Measurements from ENCODE around the gene VPS13D. TPM values are rescaled to one million over a fixed set of nuclear protein-coding genes. Genes with fewer than 3 reads are reported as not detected.

Gene VPS13D
- total RNA-seq, 1 experiment from 2014 or later: 29.0 TPM

GRCh38 chr1:12397462-12398450 is 167.9 kb downstream of the VPS13D start (continued):
- TF ChIP-seq ESRRA (CRISPR knock-in tag; IDR thresholded peaks at IDR 0.05; ENCODE audit: borderline replicate concordance): no peak
- no peak for TF ChIP-seq FOXJ3 (CRISPR knock-in tag; IDR thresholded peaks at IDR 0.05; ENCODE audit: borderline replicate concordance)
- no peak for TF ChIP-seq NFE2L1 (CRISPR knock-in tag; IDR thresholded peaks at IDR 0.05)
- no peak for TF ChIP-seq GABPB1 (CRISPR knock-in tag; IDR thresholded peaks at IDR 0.05)

DNA sequence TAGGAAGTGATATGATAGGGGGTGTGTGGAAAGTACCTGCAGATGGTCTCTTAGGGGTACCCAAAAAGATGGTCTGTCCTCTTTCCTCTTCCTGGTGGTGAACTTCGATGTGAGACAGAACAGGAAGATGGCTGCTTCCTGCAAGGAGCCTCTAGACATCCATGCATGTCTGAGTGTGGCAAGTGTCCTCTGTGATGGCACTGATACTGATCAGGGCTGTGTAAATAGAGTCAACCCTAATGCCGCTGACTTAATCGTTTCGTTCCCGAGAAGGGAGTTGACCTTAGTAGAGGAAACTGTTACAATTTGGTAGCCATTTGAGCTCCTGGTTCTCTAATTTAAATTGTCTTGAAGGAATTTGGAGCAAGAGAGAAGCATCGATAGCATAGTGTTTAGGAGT is 168.6 kb downstream of the VPS13D start:
- TF ChIP-seq ZNF232 (CRISPR knock-in tag; IDR thresholded peaks at IDR 0.05): no peak
- no peak for TF ChIP-seq ZNF671 (CRISPR knock-in tag; IDR thresholded peaks at IDR 0.05)
- H3K27me3 Mint-ChIP-seq (ENCODE audit: low read depth): no peaks in the 10 kb centered on the region
- POLR2A ChIA-PET: no interaction called here
- no peak overlapping the region for H3K4me3 Mint-ChIP-seq
- CTCF ChIA-PET: interaction anchor here (1.2 kb wide), 1 partner anchor 9 kb away, joined by 3 read pairs; no protein-coding TSS in a partner anchor
- DNase-seq (ENCODE audit: low spot score): no peak
- H3K36me3 Mint-ChIP-seq: peaks cover 5% of the 10 kb centered on the region; the same call in 1 of the 2 replicates
- no peak for ATAC-seq
- no peak overlapping the region for H3K27ac Mint-ChIP-seq
- H3K4me1 Mint-ChIP-seq: no peaks in the 10 kb centered on the region
- no peaks in the 10 kb centered on the region for H3K9me3 Mint-ChIP-seq

DNA sequence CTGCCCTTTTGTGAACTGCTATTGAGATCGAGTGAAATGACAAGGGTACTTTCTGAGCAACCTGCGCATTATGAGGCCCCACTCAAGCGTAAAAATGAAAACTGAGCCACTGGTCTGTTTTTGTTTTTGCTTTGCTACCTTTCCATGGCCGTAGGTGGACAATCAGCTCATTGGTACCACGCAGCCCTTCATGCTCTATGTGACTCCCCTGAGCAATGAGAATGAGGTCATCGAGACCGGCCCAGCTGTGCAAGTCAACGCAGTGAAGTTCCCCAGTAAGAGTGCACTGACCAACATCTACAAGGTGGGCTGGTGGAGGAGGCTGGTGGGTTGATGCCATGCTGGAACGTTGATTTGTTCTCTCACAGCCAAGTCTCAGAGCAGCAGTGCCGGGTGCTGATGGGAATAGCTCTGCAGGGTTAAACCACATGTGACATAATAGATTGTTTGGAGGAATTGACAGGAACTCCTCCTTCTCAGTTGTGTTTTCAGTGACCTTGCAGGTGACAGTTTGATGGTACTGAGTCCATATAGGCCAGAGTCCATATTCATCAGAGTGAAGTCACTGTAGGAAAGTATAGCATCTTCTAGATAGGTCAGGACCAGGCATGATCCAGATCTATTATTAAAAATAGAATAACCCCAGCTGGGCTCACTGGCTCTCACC is 170.3 kb downstream of the VPS13D start:
- no peaks in the 10 kb centered on the region for H3K27me3 Mint-ChIP-seq (ENCODE audit: low read depth)
- peaks cover 21% of the 10 kb centered on the region for H3K36me3 Mint-ChIP-seq
- no peak overlapping the region for H3K27ac Mint-ChIP-seq
- no peaks in the 10 kb centered on the region for H3K4me1 Mint-ChIP-seq
- POLR2A ChIA-PET: no interaction called here
- no peak for ATAC-seq
- TF ChIP-seq ZNF317 (CRISPR knock-in tag; IDR thresholded peaks at IDR 0.05; ENCODE audit: borderline replicate concordance, low read depth): no peak
- TF ChIP-seq, protein P1, sequence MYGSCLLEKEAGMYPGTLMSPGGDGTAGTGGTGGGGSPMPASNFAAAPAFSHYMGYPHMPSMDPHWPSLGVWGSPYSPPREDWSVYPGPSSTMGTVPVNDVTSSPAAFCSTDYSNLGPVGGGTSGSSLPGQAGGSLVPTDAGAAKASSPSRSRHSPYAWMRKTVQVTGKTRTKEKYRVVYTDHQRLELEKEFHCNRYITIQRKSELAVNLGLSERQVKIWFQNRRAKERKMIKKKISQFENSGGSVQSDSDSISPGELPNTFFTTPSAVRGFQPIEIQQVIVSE (CRISPR knock-in tag; IDR thresholded peaks at IDR 0.05; ENCODE audit: borderline replicate concordance): no peak
- TF ChIP-seq NFATC4 (CRISPR knock-in tag; IDR thresholded peaks at IDR 0.05): no peak
- DNase-seq (ENCODE audit: low spot score): no peak
- no peak overlapping the region for H3K4me3 Mint-ChIP-seq
- CTCF ChIA-PET: no interaction called here
- no peaks in the 10 kb centered on the region for H3K9me3 Mint-ChIP-seq

DNA sequence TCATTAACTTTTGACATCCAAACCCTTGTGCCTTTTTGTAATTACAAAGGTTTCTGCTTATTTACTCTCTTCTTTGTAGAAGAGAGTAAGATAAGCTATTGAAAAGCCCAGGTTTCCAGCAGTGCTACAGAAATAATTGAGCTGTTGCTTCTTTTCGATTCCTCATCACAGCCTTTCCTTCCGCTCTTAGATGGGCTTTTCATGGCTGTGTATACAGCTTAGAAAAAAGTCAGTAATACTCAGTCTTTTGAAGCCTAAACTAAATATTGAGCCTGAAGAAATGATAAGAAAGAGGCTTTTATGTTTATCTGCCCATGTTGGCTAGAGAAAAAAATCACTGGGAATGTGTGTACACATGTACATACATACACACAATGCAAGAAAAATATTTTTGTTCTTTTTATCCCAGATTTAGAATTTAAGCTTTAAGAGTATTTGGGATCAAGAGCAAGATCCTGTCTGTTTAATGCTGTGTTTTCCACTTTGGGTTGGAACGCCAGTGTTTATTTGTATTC is 172.4 kb downstream of the VPS13D start:
- DNase-seq (ENCODE audit: low spot score) (no peak), ATAC-seq (no peak)
- TF ChIP-seq NFE2L1 (CRISPR knock-in tag; IDR thresholded peaks at IDR 0.05): no peak
- TF ChIP-seq ZNF671 (CRISPR knock-in tag; IDR thresholded peaks at IDR 0.05): no peak
- no peak for TF ChIP-seq FOXK1 (CRISPR knock-in tag; IDR thresholded peaks at IDR 0.05)
- TF ChIP-seq TEAD4 (CRISPR knock-in tag; IDR thresholded peaks at IDR 0.05): no peak
- TF ChIP-seq USF2 (CRISPR knock-in tag; IDR thresholded peaks at IDR 0.05): no peak
- no peak for TF ChIP-seq RORB (CRISPR knock-in tag; IDR thresholded peaks at IDR 0.05)
- no peak for TF ChIP-seq ELF4 (CRISPR knock-in tag; IDR thresholded peaks at IDR 0.05; ENCODE audit: low read depth)
- TF ChIP-seq PRRX2 (CRISPR knock-in tag; IDR thresholded peaks at IDR 0.05): no peak
- no peak for TF ChIP-seq IRF1 (CRISPR knock-in tag; IDR thresholded peaks at IDR 0.05)
- TF ChIP-seq, protein P2, sequence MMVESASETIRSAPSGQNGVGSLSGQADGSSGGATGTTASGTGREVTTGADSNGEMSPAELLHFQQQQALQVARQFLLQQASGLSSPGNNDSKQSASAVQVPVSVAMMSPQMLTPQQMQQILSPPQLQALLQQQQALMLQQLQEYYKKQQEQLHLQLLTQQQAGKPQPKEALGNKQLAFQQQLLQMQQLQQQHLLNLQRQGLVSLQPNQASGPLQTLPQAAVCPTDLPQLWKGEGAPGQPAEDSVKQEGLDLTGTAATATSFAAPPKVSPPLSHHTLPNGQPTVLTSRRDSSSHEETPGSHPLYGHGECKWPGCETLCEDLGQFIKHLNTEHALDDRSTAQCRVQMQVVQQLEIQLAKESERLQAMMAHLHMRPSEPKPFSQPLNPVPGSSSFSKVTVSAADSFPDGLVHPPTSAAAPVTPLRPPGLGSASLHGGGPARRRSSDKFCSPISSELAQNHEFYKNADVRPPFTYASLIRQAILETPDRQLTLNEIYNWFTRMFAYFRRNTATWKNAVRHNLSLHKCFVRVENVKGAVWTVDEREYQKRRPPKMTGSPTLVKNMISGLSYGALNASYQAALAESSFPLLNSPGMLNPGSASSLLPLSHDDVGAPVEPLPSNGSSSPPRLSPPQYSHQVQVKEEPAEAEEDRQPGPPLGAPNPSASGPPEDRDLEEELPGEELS (CRISPR knock-in tag; IDR thresholded peaks at IDR 0.05): no peak
- TF ChIP-seq ZSCAN18 (CRISPR knock-in tag; IDR thresholded peaks at IDR 0.05): no peak
- Mint-ChIP-seq H3K27ac (no peak overlapping the region), H3K9me3 (no peaks in the 10 kb centered on the region), H3K4me1 (0 out of 2 replicates have a peak, but pooled peaks cover 8% of the 10 kb centered on the region), H3K27me3 (ENCODE audit: low read depth) (no peaks in the 10 kb centered on the region), H3K36me3 (peaks cover 24% of the 10 kb centered on the region), H3K4me3 (no peak overlapping the region)
- ChIA-PET POLR2A (no interaction called here), CTCF (interaction anchor here (1.0 kb wide), 1 partner anchor 127 kb away, joined by 4 read pairs; no protein-coding TSS in a partner anchor)

Measured in WTC11 (cell line).